Measurements from ENCODE around the gene ANGPT4. TPM values are rescaled to one million over a fixed set of nuclear protein-coding genes. Genes with fewer than 3 reads are reported as not detected.

The ANGPT4 gene
- total RNA-seq, 1 experiment from 2014 or later: not detected

DNA sequence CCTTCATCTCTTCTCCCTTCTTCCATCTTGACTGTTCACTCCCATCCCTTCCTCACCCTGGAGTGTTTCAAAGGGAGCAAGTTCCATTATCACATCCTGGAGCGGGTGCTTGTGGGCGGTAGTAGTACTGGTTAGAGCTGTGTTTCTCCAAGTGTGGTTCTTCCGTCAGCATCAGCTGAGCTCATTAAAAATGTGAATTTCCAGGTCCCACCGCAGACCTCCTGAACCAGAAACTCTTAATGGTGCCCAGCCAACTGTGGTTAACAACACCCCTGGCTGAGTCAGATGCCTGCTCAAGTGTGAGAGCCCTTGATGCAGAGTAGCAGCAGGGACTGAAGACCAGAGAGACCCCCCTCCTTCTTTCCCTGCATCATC, 24.4 kb downstream of the ANGPT4 start:
- peaks cover 16% of the 10 kb centered on the region for H3K27me3 ChIP-seq (ENCODE audit: insufficient read depth, low read depth)
- H3K9me2 ChIP-seq (ENCODE audit: insufficient read depth): no peaks in the 10 kb centered on the region
- TF ChIP-seq EZH2 (IDR thresholded peaks at IDR 0.05; ENCODE audit: low read depth): no peak
- TF ChIP-seq, protein P1, sequence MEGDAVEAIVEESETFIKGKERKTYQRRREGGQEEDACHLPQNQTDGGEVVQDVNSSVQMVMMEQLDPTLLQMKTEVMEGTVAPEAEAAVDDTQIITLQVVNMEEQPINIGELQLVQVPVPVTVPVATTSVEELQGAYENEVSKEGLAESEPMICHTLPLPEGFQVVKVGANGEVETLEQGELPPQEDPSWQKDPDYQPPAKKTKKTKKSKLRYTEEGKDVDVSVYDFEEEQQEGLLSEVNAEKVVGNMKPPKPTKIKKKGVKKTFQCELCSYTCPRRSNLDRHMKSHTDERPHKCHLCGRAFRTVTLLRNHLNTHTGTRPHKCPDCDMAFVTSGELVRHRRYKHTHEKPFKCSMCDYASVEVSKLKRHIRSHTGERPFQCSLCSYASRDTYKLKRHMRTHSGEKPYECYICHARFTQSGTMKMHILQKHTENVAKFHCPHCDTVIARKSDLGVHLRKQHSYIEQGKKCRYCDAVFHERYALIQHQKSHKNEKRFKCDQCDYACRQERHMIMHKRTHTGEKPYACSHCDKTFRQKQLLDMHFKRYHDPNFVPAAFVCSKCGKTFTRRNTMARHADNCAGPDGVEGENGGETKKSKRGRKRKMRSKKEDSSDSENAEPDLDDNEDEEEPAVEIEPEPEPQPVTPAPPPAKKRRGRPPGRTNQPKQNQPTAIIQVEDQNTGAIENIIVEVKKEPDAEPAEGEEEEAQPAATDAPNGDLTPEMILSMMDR (conservative IDR thresholded peaks at IDR 0.05): no peak
- H2AFZ ChIP-seq: no peak overlapping the region
- no peak overlapping the region for H3K4me3 ChIP-seq
- no peaks in the 10 kb centered on the region for H4K20me1 ChIP-seq (ENCODE audit: insufficient read depth)
- ChIA-PET CTCF (no interaction called here), POLR2A (ENCODE audit: unreplicated experiment) (no interaction called here)
- no peaks in the 10 kb centered on the region for H3K79me2 ChIP-seq (ENCODE audit: low read depth)
- H3K9me3 ChIP-seq (ENCODE audit: insufficient read depth, low read depth): no peaks in the 10 kb centered on the region
- DNase-seq: no peak
- H3K4me2 ChIP-seq: no peak overlapping the region
- no peaks in the 10 kb centered on the region for H3K36me3 ChIP-seq (ENCODE audit: low read depth)
- no peaks in the 10 kb centered on the region; the same call in 1 of the 2 replicates for H3F3A ChIP-seq (ENCODE audit: insufficient read depth, low read depth)
- no peaks in the 10 kb centered on the region for H3K4me1 ChIP-seq (replicated peaks; ENCODE audit: insufficient read depth)
- H3K27ac ChIP-seq: no peak overlapping the region
- no TSS peak for BruUV-seq (replicated peaks)
- intact Hi-C loops (cut with micrococcal nuclease; ENCODE audit: unreplicated experiment): no loop called here

DNA sequence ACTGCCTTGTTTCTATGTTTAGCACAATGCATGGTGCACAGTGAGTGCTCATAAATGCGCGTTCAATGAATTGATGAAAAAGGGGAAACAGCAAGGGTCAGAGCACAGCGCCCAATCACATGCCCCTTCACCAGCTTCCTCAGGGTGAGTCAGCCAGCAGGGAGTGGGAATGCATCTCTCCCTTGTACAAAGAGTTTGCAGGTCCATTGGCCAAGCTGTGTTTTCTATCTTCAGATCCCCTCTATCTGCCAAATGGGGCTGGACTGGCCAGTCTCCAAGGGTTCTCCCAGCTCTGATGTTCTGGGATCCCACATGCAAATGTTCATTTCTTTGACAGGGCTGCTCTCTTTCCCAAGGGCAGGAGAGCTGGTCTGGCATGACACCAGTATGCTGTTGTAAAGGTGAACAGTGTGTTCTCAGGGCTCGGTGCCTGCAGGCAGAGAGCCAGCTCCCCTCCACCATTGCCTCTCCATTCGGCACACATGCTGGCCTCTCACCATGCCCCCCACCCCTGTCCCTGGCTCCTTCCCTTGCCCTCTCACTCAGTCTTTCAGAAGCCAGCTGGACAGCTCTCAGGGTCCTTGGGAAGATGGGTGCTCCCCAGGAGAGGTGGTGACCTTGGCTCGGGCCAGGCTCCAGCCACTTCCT, 25.0 kb downstream of the ANGPT4 start:
- no peaks in the 10 kb centered on the region for H3K79me2 ChIP-seq (ENCODE audit: low read depth)
- no peaks in the 10 kb centered on the region for H3K36me3 ChIP-seq (ENCODE audit: low read depth)
- no peak overlapping the region for H3K27ac ChIP-seq
- H3K4me2 ChIP-seq: no peak overlapping the region
- no peaks in the 10 kb centered on the region for H3K9me3 ChIP-seq (ENCODE audit: insufficient read depth, low read depth)
- POLR2A ChIA-PET (ENCODE audit: unreplicated experiment): no interaction called here
- no peaks in the 10 kb centered on the region; the same call in 1 of the 2 replicates for H3F3A ChIP-seq (ENCODE audit: insufficient read depth, low read depth)
- peaks cover 16% of the 10 kb centered on the region for H3K27me3 ChIP-seq (ENCODE audit: insufficient read depth, low read depth)
- H4K20me1 ChIP-seq (ENCODE audit: insufficient read depth): no peaks in the 10 kb centered on the region
- intact Hi-C loops (cut with micrococcal nuclease; ENCODE audit: unreplicated experiment): no loop called here
- H3K9me2 ChIP-seq (ENCODE audit: insufficient read depth): no peaks in the 10 kb centered on the region
- H3K4me1 ChIP-seq (replicated peaks; ENCODE audit: insufficient read depth): no peaks in the 10 kb centered on the region
- no peak for DNase-seq
- CTCF ChIA-PET: no interaction called here
- no peak overlapping the region for H2AFZ ChIP-seq
- no peak overlapping the region for H3K4me3 ChIP-seq
- BruUV-seq (replicated peaks): no TSS peak
- TF ChIP-seq EZH2 (IDR thresholded peaks at IDR 0.05; ENCODE audit: low read depth): no peak
- TF ChIP-seq, protein P1 (conservative IDR thresholded peaks at IDR 0.05): no peak

DNA sequence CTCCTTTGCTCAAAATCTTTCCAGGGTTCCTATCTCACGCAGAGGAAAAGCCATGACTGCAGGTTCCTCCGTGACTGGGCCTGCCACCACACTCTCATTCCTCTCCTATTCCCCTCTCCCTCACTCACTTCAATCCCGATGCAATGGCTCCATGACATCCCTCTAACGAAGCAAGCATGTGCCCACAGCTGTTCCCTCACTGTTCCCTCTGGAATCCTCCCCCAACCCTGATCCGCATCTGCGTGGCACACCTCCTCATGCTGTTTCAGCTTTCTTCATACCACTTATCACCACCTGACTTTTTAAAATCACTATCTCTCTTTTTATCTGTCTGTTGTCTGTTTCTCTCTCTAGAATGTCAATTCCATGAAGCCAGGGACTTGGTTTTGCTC, 25.5 kb downstream of the ANGPT4 start:
- intact Hi-C loops (cut with micrococcal nuclease; ENCODE audit: unreplicated experiment): no loop called here
- no peak for DNase-seq
- Histone ChIP-seq H3K9me2 (ENCODE audit: insufficient read depth) (no peaks in the 10 kb centered on the region), H3K36me3 (ENCODE audit: low read depth) (no peaks in the 10 kb centered on the region), H3K79me2 (ENCODE audit: low read depth) (no peaks in the 10 kb centered on the region), H3F3A (ENCODE audit: insufficient read depth, low read depth) (no peaks in the 10 kb centered on the region; the same call in 1 of the 2 replicates), H3K4me2 (no peak overlapping the region), H3K4me3 (no peak overlapping the region), H2AFZ (no peak overlapping the region), H4K20me1 (ENCODE audit: insufficient read depth) (no peaks in the 10 kb centered on the region), H3K9me3 (ENCODE audit: insufficient read depth, low read depth) (no peaks in the 10 kb centered on the region), H3K27me3 (ENCODE audit: insufficient read depth, low read depth) (peaks cover 16% of the 10 kb centered on the region), H3K4me1 (replicated peaks; ENCODE audit: insufficient read depth) (no peaks in the 10 kb centered on the region), H3K27ac (no peak overlapping the region)
- CTCF ChIA-PET: no interaction called here
- no TSS peak for BruUV-seq (replicated peaks)
- TF ChIP-seq, protein P1 (conservative IDR thresholded peaks at IDR 0.05): no peak
- no peak for TF ChIP-seq EZH2 (IDR thresholded peaks at IDR 0.05; ENCODE audit: low read depth)
- POLR2A ChIA-PET (ENCODE audit: unreplicated experiment): no interaction called here
